CD4-positive, alpha-beta T cell treated with Interleukin-10 for 1 hour (primary cell): Measurements from ENCODE around the gene FTL.

Experiments
- DNase-seq: peaks from one replicate; pipeline ENCODE4 v3.0.0-alpha.2; 2020

FTL gene

DNA sequence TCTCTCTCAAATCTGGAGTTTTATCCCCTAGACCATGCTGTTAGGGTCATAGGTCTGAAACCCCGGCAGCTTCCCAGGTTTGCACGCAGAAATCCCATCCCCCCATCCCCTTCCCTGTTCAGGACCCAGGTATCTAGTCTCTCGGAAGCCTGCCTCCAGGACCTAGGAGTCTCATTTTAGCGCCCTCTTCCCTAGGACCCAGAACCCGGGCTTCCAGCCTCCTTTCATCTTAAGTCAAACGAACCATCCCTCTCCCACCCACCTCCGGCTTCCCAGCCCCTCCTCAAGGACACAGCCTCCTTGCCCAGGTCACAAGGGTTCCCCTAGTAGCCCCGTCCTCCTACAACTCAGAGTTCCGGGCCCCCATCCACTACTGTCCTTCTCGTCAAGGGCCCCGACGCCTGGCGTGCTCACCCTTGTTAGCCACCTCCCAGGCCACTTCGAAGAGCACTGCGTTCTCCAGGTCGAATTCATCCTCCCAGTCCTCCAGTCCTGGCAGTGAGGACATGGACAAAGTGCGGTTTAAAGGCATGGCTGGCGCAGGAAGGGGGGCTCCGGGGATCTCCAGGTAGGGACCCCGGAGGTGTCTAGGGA, 27.6 kb downstream of the FTL start:
- DNase-seq, result no peak

DNA sequence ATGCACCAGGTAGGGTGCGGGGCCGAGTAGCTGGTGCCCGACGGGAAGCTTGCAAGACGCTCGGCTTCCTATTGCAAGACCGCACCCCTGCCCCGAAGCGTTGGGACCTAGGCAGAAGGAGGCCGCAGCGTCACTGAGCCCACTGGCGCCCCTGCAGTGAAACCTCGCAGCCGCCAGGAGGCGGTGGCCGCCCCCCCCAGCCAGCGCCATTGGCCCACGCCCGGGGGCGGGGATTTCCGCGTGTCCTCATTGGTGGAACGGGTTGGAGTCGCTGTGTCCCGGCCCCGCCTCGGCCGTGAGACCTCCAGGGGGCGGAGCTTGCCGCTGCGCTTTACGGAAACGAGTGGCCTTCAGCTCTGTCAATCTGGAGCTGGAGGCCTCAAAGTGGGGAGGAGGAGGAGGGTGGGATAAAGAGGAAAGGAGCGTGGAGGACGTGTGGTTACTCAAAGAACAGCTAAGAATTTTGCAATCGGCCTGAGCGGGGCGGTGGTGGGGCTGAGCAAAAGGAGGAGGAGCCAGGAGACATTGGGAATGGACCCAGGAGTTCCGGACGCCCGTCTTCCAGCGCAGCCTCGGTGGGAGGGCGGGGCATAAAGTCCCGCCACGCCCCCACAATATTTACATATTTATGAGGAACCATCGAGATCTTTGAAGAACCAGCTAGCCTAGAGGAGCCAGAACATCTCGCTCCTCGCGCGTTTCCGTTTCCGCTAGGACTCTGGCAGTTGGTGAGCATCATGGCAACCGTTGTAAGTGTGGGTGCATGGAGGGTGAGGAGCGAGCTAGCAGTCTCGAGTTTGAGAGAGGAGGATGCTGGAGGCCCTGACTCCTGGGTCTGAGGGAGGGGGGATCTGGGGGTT, 28.3 kb downstream of the FTL start, which contains the start of the genes GYS1 and RUVBL2:
TSS of gene GYS1 (minus strand) at position 135 of the 860 bp plus-strand sequence. CDS start 197 bp downstream, outside the sequence.
TSS of gene RUVBL2 (plus strand) at position 713 of the 860 bp plus-strand sequence. CDS start at position 738, 25 bp downstream.
- DNase-seq, result peak; percentile 99

GRCh38 chr19:48994035-48994386, 28.9 kb downstream of the FTL start:
- DNase-seq, result no peak

- DNase-seq, result peak; percentile 51
These were observed 32.9 kb downstream of the FTL start for GRCh38 chr19:48997972-48998371.

- DNase-seq, result peak; percentile 78
These were observed 34.6 kb downstream of the FTL start for GRCh38 chr19:48999481-49000325.

DNA sequence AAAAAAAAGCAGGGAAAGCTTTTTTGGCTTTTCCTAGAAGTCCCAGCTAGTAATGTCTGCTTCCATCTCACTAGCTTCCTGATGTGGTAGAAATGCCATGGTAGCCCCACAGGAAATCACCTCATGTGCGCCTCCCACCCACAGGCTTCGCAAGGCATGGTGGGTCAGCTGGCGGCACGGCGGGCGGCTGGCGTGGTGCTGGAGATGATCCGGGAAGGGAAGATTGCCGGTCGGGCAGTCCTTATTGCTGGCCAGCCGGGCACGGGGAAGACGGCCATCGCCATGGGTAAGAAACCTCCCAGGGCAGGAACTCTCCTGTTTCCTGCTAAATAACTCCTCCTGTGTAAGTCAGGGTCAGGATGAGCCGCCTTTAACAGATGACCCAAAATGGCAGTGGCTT, 39.0 kb downstream of the FTL start:
- no peak for DNase-seq

DNA sequence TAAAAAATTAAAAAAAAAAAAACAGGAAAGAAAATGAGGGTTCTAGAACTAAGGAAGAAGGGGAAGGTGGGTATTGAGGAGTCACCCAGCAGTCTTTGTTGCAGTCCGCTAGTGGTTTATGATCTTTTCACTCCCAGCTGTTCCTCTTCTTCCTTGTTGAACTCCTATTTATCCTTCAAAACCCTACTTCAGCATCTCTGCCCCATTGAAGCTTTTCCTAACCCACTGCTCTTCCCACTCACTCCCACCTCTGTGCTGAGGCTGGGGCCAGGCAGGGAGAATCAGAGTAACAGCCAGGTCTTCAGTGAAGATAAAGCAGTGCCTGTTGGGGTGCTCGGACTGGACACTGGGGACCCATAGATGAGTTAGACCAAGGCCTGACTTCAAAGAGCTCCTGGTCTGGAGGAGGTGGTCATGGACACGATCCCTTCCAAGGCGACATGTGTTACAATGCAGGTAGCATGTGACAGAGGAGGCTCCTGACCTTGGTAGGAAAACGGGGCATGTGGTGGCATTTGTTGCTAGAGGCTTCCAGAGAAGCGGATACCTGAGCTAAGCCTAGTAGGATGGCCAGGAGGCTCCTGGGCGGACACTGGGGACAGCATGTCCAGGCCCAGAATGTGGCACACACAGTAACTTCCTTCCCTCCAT, 40.0 kb downstream of the FTL start:
- no peak for DNase-seq

GRCh38 chr19:49006905-49007304, 41.8 kb downstream of the FTL start:
- no peak for DNase-seq

DNA sequence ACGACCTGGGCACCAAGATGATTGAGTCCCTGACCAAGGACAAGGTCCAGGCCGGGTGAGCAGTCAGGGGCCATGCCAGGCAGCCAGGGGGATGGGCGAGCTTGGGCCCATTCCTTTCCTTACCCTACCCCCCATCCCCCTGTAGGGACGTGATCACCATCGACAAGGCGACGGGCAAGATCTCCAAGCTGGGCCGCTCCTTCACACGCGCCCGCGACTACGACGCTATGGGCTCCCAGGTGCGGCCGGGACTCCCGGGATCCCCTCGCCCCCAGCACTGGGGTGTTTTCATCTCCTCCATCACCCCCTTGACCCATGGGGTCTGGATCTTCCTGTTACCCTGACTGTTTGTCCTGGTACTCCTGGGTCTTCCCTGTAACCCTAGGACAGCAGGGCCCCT, 44.7 kb downstream of the FTL start:
- no peak for DNase-seq

- no peak for DNase-seq
These were observed 45.3 kb downstream of the FTL start for GRCh38 chr19:49010453-49010852.

GRCh38 chr19:49011194-49011593, 46.1 kb downstream of the FTL start:
- DNase-seq, result no peak

- no peak for DNase-seq
These were observed 49.2 kb downstream of the FTL start for GRCh38 chr19:49014123-49014869.

DNA sequence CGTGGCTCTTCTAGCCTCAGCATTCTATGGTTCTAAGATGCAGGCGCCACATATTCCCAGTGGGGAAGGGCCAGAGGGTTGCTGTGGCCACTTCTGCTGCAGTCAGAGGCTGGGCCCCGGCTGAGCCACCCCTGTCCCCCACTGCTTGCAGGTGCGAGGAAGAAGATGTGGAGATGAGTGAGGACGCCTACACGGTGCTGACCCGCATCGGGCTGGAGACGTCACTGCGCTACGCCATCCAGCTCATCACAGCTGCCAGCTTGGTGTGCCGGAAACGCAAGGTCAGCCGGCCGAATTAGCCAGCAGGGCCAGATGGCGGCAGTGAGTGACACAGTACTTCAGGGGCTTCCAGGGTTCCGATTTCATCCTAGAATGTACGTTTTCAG, 49.8 kb downstream of the FTL start:
- DNase-seq, result no peak

DNA sequence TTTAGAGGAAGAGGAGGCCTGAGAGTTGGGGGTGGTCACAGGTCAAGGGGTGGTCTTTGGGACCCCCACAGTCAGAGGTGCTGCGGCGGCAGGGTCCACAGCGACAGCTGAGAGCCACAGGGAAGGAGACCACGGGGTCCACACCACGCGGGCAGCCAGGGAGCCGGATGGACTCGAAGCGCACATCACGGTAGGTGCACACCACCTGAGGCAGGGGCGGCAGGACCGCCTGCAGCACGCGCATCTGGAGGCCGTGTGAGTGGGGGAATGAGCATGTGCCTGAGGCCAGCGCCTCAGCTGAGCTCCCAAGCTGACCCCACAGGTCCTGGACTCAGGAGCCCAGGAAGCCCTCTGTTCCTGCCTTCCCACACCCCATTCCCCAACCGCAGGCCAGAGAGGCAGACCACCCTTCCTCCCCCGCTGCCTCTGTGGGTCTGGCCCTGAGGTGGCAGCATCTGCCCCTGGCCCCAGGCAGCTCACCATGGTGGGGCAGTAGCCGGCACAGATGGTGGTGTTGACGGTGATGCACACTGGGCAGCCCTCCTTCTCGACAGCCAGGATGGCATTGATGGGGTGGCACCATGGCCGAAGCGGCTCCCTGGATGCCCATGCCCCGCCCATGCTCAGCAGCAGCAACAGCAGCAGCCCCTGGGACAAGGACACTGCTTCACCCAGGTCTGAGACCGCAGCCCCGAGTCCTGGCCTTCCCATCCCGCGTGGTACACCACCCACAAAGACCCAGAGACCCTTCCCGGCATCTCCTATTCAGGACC, 51.1 kb downstream of the FTL start:
- DNase-seq, result no peak
